Mucosa of gallbladder (tissue), 1 donor: Measurements from ENCODE around the gene PIP4K2A. TPM values are rescaled to one million over a fixed set of nuclear protein-coding genes. Genes with fewer than 3 reads are reported as not detected.
"Not testable (repeated sequence)": the region's sequence is repeated elsewhere in the genome, so short reads cannot be mapped to it uniquely, and the experiment has no call there.

Source experiments
- DNase-seq: peaks from one replicate; pipeline ENCODE4 v3.0.0-alpha.2; 2020; ENCODE audit warnings: low spot score
- total RNA-seq: library from RNA; stranded (reverse); gene quantifications from one replicate; pipeline ENCODE4 v1.2.1, GENCODE V29; 2021
- donor health status: DM: no; HTN: no; CAD: no.

Gene PIP4K2A
- total RNA-seq, 1 donor from 2014 or later = 55.2 TPM

DNA sequence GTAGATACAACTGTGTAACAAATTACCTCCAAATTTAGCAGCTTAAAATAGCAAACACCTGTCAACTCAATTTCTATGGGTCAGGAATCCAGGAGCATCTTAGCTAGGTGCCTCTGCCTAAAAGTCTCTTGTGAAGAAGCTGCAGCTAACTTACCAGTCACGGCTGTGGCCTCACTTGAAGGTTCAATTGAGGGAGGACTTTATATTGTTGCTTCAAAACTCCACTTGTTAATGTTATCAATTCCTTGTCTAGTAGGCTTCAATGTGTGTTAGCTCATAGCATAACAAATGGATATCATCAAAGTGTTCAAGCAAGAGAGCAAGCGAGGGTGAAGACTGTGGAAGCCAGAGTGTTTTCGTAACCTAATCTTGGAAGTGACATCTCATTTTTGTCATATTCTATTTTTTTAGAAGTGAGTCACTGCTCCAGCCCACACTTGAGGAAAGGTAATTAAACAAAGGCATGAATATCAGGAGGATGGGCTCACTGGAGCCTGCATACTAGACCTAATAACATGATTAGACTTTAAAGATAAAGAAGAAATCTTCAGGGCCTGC lies 196.1 kb downstream of the PIP4K2A start:
- no peak for DNase-seq

DNA sequence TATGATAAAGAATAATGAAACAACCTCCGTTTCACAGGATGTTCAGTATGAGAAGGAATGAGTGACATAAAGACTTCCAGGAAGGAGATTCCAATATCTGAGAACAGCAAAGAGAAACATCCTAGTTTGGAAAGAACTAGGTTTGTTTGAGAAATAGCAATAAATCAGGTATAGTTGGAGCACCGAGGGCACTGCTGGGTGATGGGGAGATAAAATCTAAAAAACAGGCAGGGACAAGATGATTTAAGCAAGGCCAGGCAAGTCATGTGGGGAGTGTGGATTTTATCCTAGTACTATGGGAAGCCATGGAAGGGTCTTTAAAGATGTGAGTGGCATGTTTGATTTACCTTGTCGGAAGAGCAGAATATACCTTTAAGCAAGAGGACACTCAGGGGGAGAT lies 199.4 kb downstream of the PIP4K2A start:
- DNase-seq = no peak

DNA sequence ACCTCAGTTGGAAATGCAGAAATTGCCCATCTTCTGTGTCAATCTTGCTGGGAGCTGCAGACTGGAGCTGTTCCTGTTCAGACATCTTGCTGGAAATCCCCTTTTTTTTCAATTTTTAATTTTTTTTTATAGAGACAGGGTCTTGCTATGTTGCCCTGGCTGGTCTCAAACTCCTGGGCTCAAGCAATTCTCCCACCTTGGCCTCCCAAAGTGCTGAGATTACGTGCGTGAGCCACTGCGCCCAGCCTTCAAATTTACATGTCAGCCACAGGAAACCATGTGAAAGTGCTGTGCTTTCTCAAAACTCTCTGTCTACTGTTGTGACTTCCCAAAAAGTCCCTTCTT lies 200.0 kb downstream of the PIP4K2A start:
- DNase-seq = not testable (repeated sequence)

DNA sequence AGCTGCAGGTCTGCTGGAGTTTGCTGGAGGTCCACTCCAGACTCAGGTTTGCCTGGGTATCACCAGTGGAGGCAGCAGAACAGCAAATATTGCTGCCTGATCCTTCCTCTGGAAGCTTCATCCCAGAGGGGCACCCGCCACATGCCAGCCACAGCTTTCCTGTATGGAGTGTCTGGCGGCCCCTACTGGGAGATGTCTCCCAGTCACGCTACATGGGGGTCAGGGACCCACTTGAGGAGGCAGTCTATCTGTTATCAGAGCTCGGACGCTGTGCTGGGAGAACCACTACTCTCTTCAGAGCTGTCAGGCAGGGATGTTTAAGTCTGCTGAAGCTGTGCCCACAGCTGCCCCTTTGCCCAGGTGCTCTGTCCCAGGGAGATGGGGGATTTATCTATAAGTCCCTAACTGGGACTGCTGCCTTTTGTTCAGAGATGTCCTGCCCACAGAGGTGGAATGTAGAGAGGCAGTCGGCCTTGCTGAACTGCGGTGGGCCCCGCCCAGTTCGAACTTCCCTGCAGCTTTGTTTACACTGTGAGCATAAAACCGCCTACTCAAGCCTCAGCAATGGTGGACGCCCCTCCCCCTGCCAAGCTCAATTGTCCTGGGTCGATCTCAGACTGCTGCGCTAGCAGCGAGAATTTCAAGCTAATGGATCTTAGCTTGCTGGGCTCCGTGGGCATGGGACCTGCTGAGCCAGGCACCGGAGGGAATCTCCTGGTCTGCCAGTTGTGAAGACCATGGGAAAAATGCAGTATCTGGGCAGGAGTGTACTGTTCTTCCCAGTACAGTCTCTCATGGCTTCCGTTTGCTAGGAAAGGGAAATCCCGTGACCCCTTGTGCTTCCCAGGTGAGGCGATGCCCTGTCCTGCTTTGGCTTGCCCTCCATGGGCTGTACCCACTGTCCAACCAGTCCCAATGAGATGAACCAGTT lies 200.6 kb downstream of the PIP4K2A start:
- DNase-seq = peak; percentile 82

DNA sequence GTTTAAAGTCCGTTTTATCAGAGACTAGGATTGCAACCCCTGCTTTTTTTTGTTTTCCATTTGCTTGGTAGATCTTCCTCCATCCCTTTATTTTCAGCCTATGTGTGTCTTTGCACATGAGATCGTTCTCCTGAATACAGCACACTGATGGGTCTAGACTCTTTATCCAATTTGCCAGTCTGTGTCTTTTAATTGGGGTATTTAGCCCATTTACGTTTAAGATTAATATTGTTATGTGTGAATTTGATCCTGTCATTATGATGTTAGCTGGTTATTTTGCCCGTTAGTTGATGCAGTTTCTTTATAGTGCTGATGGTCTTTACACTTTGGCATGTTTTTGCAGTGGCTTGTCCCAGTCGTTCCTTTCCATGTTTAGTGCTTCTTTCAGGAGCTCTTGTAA lies 202.4 kb downstream of the PIP4K2A start:
- DNase-seq = not testable (repeated sequence)

DNA sequence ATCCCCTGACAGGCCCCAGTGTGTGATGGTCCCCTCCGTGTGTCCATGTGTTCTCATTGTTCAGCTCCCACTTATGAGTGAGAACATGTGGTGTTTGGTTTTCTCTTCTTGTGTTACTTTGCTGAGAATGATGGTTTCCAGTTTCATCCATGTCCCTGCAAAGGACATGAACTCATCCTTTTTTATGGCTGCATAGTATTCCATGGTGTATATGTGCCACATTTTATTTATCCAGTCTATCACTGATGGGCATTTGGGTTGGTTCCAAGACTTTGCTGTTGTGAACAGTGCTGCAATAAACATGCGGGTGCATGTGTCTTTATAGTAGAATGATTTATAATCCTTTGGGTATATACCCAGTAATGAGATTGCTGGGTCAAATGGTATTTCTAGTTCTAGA lies 206.2 kb downstream of the PIP4K2A start:
- not testable (repeated sequence) for DNase-seq

DNA sequence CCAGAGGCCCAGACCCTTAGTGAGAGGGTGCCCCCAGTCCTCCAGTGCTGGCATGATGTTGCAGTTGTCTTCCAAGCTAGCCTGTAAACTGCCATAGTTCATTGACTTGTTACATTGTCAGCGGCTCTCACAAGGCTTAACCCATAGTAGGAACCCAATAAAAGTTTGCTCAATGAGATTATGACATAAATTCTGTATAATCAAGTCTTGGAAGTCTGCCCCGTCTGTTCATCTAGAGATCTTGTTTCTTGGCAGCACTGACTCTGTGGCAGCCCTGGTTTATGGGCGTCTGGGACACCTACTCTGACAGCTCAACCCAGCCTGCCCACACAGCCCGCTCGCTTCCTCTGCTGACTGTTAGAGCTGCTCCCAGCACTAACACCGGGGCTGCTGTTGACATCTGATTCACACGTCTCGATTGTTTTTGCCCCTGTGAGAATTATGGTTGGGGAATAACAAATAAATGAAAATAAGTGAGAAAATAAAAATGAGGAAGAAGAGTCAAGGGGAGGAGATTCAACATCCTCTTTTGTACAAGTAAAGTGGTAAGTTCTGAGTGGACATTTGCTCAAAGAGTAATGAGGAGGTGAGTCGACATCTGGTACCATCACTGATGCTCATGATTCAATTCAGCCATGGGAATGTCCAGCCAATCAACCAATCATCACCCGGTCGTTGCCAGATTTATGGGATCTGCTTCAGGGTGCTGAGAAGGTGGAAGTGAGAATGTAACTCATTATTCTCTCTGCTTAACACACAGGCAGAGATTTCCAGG lies 208.3 kb downstream of the PIP4K2A start:
- DNase-seq = no peak

DNA sequence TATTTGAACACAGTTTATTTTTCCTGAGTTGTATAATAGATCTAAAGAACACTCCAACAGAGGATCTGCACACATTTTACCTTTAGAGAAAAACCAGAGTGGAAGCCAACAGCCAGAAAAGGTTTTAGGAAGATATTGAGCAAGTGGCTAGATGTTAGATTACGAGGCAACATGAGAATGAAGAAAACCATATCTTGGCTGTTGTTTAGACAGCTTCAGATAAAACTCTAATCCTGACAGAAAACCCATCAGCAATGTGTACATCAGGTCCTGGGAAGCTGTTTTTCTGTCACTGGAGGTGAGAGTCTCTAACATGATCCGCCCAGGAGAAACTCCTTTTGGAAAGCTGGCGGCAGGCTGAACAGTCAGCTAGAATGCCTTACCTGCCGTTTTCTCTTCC lies 209.6 kb downstream of the PIP4K2A start:
- no peak for DNase-seq

DNA sequence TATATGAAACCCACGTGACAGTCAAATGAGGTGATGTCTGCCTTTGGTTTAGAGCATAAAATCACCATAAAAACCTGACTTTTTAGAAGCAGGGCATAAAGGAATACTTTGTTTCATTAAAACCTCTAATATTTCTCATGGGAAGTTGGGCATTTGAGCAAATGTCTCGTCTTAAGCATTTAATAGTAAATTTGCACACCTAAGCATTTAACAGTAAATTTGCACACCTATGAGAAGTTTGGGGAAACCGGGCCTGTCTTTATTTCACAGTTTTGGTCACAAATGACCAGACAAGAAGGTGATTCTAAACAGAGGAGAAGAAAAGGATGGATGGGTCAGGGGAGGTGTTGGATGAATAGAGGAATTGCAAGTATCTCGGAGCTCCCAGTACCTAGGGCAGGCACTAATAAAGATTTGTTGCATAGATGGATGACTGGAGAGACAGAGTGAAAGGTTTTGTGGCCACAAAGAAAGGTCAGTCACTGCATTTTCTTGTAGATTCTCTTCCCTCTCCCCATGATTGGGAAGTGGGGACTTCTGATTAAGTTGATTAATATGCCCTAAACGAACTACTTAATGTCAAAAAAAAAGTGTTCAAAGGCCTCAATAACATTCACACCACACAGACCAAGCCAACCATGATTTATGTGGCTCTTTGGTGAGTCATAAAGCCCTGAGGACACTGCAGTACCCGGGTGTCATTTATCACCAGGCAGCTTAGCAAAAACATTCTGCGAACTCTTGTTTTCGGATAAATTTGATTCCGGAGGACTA lies 210.9 kb downstream of the PIP4K2A start:
- DNase-seq = no peak

DNA sequence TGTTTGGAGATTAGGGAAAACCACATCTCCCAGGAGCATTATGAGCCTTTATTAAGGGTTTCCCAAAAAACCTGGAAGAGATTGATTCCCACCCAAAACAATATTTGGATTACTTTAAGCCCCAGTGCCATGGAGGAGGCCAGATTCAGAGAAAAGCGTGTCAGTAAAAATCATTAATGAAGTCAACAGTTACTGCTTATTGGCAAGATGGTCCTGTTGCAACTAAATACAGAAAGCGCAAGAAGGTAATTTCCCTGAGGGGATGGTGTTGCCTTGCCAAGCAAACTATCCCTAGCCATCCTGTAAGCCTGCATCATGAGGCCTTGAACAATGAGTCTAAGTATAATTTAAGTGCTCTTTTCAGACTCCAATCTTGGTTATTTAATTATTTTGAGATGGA lies 212.5 kb downstream of the PIP4K2A start:
- no peak for DNase-seq

DNA sequence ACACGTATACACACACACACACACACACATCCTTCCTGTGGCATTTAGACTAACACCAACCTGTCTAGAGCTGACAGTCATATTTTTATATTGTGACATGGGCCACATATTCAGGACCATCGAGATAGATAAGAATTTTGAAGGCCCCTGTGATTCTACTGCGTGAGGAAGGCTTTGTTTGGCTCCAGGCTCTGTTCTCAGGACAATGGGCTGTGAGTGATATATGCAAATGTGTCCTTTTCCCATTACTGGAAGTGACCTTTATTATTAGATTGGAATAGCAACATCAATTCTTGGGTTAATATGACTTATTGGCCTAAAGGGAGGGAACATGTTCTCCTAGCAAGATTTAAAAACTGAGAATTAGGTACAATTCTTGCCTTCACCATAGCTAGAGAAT lies 213.0 kb downstream of the PIP4K2A start:
- DNase-seq = no peak

DNA sequence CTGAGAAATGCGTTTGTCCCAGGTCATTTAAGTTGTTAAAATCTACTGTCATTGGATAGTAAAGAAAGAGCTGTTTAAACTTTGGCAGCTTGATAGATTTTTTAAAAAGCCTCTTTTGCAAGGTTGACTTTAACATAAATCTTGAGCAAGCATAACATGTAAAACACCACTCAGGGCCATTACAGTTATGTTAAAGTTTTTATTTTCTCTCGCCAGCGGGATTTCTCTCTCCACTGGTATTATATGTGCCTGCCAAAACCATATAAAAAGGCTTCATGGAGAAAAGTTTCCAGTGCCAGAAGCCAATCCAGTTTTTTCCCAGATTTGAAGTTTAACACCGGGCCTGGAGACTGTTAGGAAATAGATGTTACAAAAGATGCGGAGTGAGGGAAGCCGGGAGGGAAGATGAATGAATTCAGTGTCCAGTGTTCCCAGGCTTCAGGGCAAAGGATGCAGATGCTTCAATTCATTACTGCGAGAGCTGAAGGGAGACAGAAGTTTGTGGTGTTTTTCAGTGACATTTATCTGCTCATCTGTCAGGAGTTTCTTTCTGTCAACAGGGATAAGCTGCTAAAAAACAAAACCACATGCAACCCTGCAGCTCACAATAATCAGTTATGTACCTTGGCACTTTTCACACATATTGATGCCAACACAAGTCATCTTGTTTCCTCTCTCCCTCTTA lies 213.6 kb downstream of the PIP4K2A start:
- DNase-seq = no peak

DNA sequence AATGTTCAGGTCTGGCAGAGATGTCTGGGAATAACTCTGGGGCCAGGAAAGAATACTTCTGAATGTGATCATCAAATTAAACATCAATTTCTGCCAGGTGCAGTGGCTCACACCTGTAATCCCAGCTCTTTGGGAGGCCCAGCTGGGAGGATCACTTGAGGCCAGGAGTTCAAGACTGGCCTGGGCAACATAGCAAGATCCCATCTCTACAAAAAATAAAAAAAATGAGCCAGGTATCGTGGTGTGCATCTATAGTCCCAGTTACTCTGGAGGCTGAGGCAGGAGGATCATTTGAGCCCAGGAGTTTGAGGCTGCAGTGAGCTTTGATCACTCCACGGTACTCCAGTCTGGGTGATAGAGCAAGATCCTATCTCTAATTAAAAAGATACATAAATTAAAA lies 214.4 kb downstream of the PIP4K2A start:
- not testable (repeated sequence) for DNase-seq

DNA sequence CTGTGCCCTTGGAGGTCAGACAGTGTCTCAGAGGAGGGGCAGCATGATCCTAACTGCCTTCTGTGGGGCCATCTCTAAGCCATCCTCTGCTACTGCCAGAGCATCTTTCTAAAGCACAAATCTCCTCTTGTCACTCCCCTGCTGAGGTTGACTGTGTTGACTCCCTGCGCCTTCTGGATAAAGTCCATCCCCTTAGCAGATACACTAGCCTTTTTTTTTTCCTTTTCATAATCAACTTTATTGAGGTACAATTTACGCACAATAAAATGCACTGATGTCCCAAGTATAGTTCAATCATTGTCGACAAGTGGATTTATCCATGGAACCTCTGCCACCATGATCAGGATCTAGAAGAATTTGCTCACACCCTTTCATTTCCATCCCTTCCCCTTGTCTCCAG lies 219.0 kb downstream of the PIP4K2A start:
- DNase-seq = no peak

DNA sequence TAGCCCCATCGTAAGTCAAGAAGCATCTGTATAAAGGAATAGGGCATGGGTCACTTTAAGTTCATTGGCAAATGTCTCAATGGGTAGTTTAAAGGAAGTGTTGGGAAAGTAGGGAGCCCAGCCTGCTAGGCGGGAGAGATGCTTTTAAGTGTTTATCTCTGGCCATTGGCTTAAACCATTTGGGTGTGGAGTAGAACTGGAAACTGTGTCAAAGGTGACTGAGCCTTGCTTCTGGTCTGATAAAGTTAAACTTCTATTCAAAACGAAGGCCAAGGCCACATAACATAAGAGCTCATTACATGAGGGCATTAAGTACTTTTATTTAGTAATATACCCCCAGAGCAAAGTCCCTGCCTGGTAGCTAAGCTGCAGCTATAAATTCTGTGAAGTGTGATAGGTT lies 220.4 kb downstream of the PIP4K2A start:
- no peak for DNase-seq

DNA sequence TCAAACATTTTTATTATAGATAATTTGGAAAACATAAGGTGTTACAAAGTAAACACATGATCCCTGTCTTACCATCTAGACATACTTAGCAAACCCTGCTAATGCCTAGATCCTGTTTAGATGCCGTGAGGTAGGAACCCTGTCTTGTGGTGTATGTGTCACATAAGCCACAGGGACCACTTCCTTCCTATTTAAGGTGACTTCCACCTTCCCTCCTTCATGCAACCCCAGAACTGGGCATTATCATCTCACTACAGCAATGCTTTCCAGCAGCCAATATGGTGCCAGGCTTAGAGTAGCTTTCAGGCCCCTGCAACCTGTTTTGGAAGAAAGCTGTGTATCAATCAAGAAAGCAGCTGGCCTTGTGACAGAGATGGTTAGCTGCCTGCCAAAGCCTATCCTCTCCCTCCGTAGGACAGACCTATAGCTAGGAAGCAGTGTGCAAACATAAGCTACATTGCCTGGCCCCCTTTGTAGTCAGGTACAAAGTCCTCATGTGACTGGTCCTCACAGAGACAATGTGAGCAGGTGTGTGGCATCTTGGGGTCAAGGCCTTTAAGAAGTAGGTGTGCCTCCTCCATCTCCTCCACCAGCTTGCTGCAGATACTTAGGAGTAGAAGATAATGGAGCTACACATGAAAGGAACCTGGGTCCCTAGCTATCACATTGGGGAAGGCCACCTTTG lies 222.3 kb downstream of the PIP4K2A start:
- DNase-seq = no peak

DNA sequence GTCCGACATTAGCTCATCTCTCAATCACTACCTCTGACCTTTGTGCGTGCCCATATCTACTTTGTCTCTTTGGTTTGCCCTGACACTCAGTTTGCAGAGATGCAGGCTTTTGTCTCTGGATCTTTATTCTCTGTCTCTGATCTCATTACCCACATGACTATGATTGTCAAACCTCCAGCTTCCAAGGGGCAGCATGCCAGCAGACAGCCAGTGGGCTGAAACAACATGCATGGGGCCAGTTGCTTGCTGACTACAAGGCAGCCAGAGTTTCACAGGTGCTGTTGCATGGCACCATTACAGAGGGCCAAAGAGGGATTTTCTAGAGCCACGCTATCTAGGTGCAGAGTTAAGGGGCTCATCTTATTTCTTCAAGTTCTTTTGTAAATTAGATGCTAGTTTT lies 222.9 kb downstream of the PIP4K2A start:
- no peak for DNase-seq

DNA sequence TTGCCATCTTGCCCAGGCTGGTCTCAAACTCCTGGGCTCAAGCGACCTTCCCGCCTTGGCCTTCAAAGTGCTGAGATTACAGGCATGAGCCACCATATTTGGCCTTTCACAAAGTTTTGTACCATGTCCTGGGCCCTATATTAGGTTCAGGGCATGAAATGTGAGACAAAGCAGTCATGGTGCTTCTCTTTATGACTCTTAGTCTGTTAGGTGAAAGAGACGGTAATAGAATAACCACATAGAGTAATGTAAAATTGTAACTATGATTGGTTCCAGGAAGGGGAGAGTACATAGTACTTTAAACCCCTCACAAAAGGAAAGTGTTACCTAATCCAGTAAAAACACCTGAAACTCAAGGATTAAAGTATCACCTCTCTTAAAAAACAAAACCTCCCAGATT lies 224.4 kb downstream of the PIP4K2A start:
- DNase-seq = no peak

DNA sequence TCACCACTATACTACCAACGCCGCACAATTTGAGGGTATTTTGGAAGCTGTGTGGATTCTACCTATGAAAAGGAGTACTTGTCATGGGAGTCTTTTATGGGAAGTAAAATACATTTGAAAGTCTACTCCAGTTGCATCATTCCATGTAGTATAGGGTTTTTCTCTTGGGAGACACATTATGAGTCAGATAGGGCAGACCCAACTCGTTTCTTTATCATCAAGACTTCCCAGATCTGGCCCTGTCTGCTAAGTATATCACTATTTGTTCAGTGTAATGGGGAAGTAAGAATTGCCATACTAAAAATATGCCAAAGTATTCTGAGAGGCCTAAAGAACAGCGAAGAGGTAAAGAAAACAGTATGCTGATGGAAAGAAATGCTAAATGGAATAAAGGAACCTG lies 224.9 kb downstream of the PIP4K2A start:
- DNase-seq = no peak

DNA sequence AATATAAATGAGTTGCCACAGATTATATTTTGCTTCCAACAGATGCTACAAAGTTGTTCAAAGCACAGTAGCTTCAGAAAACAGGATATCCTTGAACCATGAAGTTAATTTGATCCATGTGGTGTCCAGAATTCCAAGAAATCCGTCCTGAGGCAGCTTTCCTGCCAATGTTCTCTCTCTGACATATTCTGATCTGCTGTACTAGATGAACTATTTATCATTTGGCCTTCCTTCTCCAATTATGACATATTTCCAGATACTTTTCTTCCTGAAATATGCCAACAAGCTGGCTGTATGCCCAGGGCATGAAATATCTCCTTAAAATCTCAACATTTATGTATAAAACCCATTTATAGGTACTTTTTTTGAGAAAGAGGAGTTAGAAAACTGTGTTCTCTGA lies 227.9 kb downstream of the PIP4K2A start:
- DNase-seq = no peak
